Measurements from ENCODE around the gene RAD52. TPM values are rescaled to one million over a fixed set of nuclear protein-coding genes. Genes with fewer than 3 reads are reported as not detected.

The RAD52 gene
- total RNA-seq, 3 donors from 2014 or later (not counting 1 experiment from before 2014, with no cell fraction given) = 9.4 to 15.5 (median 13.7) TPM

GRCh38 chr12:977156-977555, 27.7 kb upstream of the RAD52 start:
- intact Hi-C loops (cut with micrococcal nuclease) = no loop called here
- Mint-ChIP-seq H3K27ac (no peak overlapping the region), H3K4me1 (peaks cover 0 to 5% of the 10 kb centered on the region in 2 donors), H3K27me3 (ENCODE audit: low read depth in 2 of 2) (peaks cover 0 to 6% of the 10 kb centered on the region in 2 donors), H3K9me3 (no peaks in the 10 kb centered on the region), H3K36me3 (no peaks in the 10 kb centered on the region), H3K4me3 (no peak overlapping the region)
- no peaks in the 10 kb centered on the region for H3K36me3 ChIP-seq (ENCODE audit: control insufficient read depth, insufficient read depth, low read length)
- 93% methylated on average over 4 of the region's 4 CpGs for WGBS (ENCODE audit: insufficient coverage)
- H3K4me1 ChIP-seq (ENCODE audit: control insufficient read depth, insufficient read depth, low read length) = no peaks in the 10 kb centered on the region
- no peak overlapping the region for H3K4me3 ChIP-seq (ENCODE audit: low read length)
- no peak for DNase-seq
- H3K27me3 ChIP-seq (ENCODE audit: control insufficient read depth, insufficient read depth, low read length) = no peaks in the 10 kb centered on the region
- H3K27ac ChIP-seq (ENCODE audit: low read length) = no peak overlapping the region
- no peaks in the 10 kb centered on the region for H3K9me3 ChIP-seq (ENCODE audit: control insufficient read depth, insufficient read depth, low read length)
- TF ChIP-seq CTCF (IDR thresholded peaks at IDR 0.05) = no peak
- no peak for ATAC-seq

GRCh38 chr12:976644-977043, 27.1 kb upstream of the RAD52 start:
- no peak for DNase-seq
- WGBS (ENCODE audit: insufficient coverage) = 79% methylated on average over 6 of the region's 6 CpGs
- Histone ChIP-seq H3K4me1 (ENCODE audit: control insufficient read depth, insufficient read depth, low read length) (no peaks in the 10 kb centered on the region), H3K27me3 (ENCODE audit: control insufficient read depth, insufficient read depth, low read length) (no peaks in the 10 kb centered on the region), H3K4me3 (ENCODE audit: low read length) (no peak overlapping the region), H3K27ac (ENCODE audit: low read length) (no peak overlapping the region), H3K9me3 (ENCODE audit: control insufficient read depth, insufficient read depth, low read length) (no peaks in the 10 kb centered on the region), H3K36me3 (ENCODE audit: control insufficient read depth, insufficient read depth, low read length) (no peaks in the 10 kb centered on the region)
- Mint-ChIP-seq H3K36me3 (no peaks in the 10 kb centered on the region), H3K4me3 (no peak overlapping the region), H3K27me3 (ENCODE audit: low read depth in 2 of 2) (peaks cover 0 to 6% of the 10 kb centered on the region in 2 donors), H3K27ac (no peak overlapping the region), H3K4me1 (peaks cover 0 to 5% of the 10 kb centered on the region in 2 donors), H3K9me3 (no peaks in the 10 kb centered on the region)
- TF ChIP-seq CTCF (IDR thresholded peaks at IDR 0.05) = no peak
- intact Hi-C loops (cut with micrococcal nuclease) = no loop called here
- no peak for ATAC-seq

- Mint-ChIP-seq H3K27ac (no peak overlapping the region), H3K27me3 (ENCODE audit: low read depth in 2 of 2) (peaks cover 0 to 6% of the 10 kb centered on the region in 2 donors), H3K36me3 (no peaks in the 10 kb centered on the region), H3K9me3 (no peaks in the 10 kb centered on the region), H3K4me3 (no peak overlapping the region), H3K4me1 (peaks cover 0 to 5% of the 10 kb centered on the region in 2 donors)
- no peak for ATAC-seq
- TF ChIP-seq CTCF (IDR thresholded peaks at IDR 0.05) = no peak
- H3K4me3 ChIP-seq (ENCODE audit: low read length) = no peak overlapping the region
- H3K36me3 ChIP-seq (ENCODE audit: control insufficient read depth, insufficient read depth, low read length) = no peaks in the 10 kb centered on the region
- DNase-seq = no peak
- no peaks in the 10 kb centered on the region for H3K27me3 ChIP-seq (ENCODE audit: control insufficient read depth, insufficient read depth, low read length)
- H3K9me3 ChIP-seq (ENCODE audit: control insufficient read depth, insufficient read depth, low read length) = no peaks in the 10 kb centered on the region
- H3K27ac ChIP-seq (ENCODE audit: low read length) = no peak overlapping the region
- intact Hi-C loops (cut with micrococcal nuclease) = no loop called here
- no peaks in the 10 kb centered on the region for H3K4me1 ChIP-seq (ENCODE audit: control insufficient read depth, insufficient read depth, low read length)
- 99% methylated on average over 4 of the region's 4 CpGs for WGBS (ENCODE audit: insufficient coverage)
These were observed 24.9 kb upstream of the RAD52 start for GRCh38 chr12:974271-974862.

- H3K36me3 Mint-ChIP-seq = no peaks in the 10 kb centered on the region
- no peaks in the 10 kb centered on the region for H3K27me3 Mint-ChIP-seq (ENCODE audit: low read depth in 2 of 2)
- 100% methylated on average over 1 of the region's 4 CpGs for WGBS (ENCODE audit: insufficient coverage)
- Histone ChIP-seq H3K27ac (ENCODE audit: low read length) (no peak overlapping the region), H3K27me3 (ENCODE audit: control insufficient read depth, insufficient read depth, low read length) (no peaks in the 10 kb centered on the region), H3K9me3 (ENCODE audit: control insufficient read depth, insufficient read depth, low read length) (no peaks in the 10 kb centered on the region), H3K4me3 (ENCODE audit: low read length) (no peak overlapping the region), H3K4me1 (ENCODE audit: control insufficient read depth, insufficient read depth, low read length) (no peaks in the 10 kb centered on the region), H3K36me3 (ENCODE audit: control insufficient read depth, insufficient read depth, low read length) (no peaks in the 10 kb centered on the region)
- no peak for ATAC-seq
- no peak overlapping the region for H3K27ac Mint-ChIP-seq
- H3K4me1 Mint-ChIP-seq = no peaks in the 10 kb centered on the region
- no peaks in the 10 kb centered on the region for H3K9me3 Mint-ChIP-seq
- no peak for TF ChIP-seq CTCF (IDR thresholded peaks at IDR 0.05)
- no peak overlapping the region for H3K4me3 Mint-ChIP-seq
- DNase-seq = no peak
- intact Hi-C loops (cut with micrococcal nuclease) = no loop called here
These were observed 22.5 kb upstream of the RAD52 start for GRCh38 chr12:971991-972390.
